GM12801 (cell line): ENCODE data around the gene KHDC3L.

Experiments
- TF ChIP-seq, protein P1 (sequence below): IDR thresholded peaks from one replicate; pipeline ENCODE4 v1.5.1; 2011; ENCODE audit warnings: control low read depth; ENCODE audit not compliant: insufficient read length; ENCODE audit errors: extremely low read depth

KHDC3L gene

GRCh38 chr6:73409395-73409794 lies 46.9 kb downstream of the KHDC3L start:
- TF ChIP-seq, protein P1, sequence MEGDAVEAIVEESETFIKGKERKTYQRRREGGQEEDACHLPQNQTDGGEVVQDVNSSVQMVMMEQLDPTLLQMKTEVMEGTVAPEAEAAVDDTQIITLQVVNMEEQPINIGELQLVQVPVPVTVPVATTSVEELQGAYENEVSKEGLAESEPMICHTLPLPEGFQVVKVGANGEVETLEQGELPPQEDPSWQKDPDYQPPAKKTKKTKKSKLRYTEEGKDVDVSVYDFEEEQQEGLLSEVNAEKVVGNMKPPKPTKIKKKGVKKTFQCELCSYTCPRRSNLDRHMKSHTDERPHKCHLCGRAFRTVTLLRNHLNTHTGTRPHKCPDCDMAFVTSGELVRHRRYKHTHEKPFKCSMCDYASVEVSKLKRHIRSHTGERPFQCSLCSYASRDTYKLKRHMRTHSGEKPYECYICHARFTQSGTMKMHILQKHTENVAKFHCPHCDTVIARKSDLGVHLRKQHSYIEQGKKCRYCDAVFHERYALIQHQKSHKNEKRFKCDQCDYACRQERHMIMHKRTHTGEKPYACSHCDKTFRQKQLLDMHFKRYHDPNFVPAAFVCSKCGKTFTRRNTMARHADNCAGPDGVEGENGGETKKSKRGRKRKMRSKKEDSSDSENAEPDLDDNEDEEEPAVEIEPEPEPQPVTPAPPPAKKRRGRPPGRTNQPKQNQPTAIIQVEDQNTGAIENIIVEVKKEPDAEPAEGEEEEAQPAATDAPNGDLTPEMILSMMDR: no peak

DNA sequence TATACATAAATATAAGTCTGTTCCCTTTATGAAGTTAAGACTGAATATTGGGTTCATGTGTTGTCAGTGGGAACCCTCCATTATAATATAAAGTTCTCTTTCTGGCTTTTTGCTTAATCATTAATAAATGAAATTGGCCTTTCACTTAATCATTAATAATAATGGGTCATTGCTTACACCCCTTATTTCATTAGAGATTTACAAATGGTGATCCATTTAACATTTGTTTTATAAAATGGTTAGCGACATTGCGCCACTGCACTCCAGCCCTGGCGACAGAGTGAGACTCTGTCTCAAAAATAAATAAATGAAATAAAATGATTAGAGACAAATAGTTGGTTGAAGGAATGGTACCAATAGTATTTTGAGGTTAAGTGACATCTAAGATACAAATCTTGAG lies 50.6 kb downstream of the KHDC3L start:
- TF ChIP-seq, protein P1: no peak
